ENCODE results near the gene LARGE1.

LARGE1 gene

DNA sequence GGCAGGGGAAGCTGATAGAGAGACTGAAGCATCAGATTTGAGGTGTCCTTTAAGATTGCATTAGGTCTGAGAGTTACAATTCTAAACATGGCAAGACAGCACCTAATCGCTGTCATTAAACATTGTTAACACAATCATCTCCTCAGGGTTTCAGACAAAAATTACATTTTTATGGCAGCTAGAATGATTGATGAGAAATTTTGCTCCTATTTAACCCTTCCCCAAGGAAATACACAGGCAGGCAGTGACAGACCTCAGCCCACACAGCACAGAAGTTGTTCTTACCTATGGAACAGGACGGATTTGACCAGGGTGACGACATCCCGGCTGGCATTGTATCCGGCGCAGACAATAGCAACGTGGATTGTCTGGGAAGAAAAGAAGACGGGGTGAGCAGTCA lies 294.3 kb downstream of the LARGE1 start:
- Histone ChIP-seq H3K4me3 (replicated peaks; ENCODE audit: insufficient read depth, low read length) (no peak overlapping the region), H3K27ac (replicated peaks) (no peak overlapping the region), H3K27me3 (ENCODE audit: insufficient read depth, poor library complexity, severe bottlenecking) (no peaks in the 10 kb centered on the region)
- no peak for DNase-seq (ENCODE audit: low read depth in 1 of 2, low spot score in 1 of 2)
- TF ChIP-seq, protein P1, sequence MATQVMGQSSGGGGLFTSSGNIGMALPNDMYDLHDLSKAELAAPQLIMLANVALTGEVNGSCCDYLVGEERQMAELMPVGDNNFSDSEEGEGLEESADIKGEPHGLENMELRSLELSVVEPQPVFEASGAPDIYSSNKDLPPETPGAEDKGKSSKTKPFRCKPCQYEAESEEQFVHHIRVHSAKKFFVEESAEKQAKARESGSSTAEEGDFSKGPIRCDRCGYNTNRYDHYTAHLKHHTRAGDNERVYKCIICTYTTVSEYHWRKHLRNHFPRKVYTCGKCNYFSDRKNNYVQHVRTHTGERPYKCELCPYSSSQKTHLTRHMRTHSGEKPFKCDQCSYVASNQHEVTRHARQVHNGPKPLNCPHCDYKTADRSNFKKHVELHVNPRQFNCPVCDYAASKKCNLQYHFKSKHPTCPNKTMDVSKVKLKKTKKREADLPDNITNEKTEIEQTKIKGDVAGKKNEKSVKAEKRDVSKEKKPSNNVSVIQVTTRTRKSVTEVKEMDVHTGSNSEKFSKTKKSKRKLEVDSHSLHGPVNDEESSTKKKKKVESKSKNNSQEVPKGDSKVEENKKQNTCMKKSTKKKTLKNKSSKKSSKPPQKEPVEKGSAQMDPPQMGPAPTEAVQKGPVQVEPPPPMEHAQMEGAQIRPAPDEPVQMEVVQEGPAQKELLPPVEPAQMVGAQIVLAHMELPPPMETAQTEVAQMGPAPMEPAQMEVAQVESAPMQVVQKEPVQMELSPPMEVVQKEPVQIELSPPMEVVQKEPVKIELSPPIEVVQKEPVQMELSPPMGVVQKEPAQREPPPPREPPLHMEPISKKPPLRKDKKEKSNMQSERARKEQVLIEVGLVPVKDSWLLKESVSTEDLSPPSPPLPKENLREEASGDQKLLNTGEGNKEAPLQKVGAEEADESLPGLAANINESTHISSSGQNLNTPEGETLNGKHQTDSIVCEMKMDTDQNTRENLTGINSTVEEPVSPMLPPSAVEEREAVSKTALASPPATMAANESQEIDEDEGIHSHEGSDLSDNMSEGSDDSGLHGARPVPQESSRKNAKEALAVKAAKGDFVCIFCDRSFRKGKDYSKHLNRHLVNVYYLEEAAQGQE (IDR thresholded peaks at IDR 0.05; ENCODE audit: insufficient replicate concordance, low read depth), result no peak
- TF ChIP-seq GABPA (IDR thresholded peaks at IDR 0.05; ENCODE audit: low read depth) (no peak), SPI1 (IDR thresholded peaks at IDR 0.05; ENCODE audit: borderline replicate concordance, low read depth) (no peak), POLR2AphosphoS5 (IDR thresholded peaks at IDR 0.05; ENCODE audit: low read depth) (no peak)

DNA sequence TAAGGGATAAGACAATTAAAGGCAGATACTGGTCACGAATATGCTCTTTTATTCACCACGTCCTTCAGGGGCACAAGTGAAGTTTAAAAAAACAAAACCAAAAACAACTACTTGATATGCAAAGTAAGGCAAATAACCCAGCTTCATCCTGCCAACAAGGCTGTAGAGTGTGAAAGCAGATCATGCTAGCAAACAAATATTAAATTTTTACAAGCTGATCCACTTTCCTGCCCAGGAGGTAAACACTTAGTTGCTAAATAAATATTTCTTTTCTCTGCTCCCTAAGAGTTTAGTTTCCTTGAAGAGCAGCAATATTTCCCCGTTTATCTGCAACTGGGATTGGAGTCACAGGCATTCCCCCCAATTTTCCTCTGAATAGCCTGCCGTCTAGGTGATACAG lies 300.2 kb downstream of the LARGE1 start:
- H3K4me3 ChIP-seq (replicated peaks; ENCODE audit: insufficient read depth, low read length), result no peak overlapping the region
- no peaks in the 10 kb centered on the region for H3K27me3 ChIP-seq (ENCODE audit: insufficient read depth, poor library complexity, severe bottlenecking)
- DNase-seq (ENCODE audit: low read depth in 1 of 2, low spot score in 1 of 2), result no peak
- H3K27ac ChIP-seq (replicated peaks), result no peak overlapping the region
- TF ChIP-seq SPI1 (IDR thresholded peaks at IDR 0.05; ENCODE audit: borderline replicate concordance, low read depth), result no peak
- TF ChIP-seq, protein P1 (IDR thresholded peaks at IDR 0.05; ENCODE audit: insufficient replicate concordance, low read depth), result no peak
- TF ChIP-seq, protein P2, sequence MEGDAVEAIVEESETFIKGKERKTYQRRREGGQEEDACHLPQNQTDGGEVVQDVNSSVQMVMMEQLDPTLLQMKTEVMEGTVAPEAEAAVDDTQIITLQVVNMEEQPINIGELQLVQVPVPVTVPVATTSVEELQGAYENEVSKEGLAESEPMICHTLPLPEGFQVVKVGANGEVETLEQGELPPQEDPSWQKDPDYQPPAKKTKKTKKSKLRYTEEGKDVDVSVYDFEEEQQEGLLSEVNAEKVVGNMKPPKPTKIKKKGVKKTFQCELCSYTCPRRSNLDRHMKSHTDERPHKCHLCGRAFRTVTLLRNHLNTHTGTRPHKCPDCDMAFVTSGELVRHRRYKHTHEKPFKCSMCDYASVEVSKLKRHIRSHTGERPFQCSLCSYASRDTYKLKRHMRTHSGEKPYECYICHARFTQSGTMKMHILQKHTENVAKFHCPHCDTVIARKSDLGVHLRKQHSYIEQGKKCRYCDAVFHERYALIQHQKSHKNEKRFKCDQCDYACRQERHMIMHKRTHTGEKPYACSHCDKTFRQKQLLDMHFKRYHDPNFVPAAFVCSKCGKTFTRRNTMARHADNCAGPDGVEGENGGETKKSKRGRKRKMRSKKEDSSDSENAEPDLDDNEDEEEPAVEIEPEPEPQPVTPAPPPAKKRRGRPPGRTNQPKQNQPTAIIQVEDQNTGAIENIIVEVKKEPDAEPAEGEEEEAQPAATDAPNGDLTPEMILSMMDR (IDR thresholded peaks at IDR 0.05; ENCODE audit: insufficient read depth, low read length), result no peak
- TF ChIP-seq POLR2AphosphoS5 (IDR thresholded peaks at IDR 0.05; ENCODE audit: low read depth), result no peak
- TF ChIP-seq GABPA (IDR thresholded peaks at IDR 0.05; ENCODE audit: low read depth), result no peak

DNA sequence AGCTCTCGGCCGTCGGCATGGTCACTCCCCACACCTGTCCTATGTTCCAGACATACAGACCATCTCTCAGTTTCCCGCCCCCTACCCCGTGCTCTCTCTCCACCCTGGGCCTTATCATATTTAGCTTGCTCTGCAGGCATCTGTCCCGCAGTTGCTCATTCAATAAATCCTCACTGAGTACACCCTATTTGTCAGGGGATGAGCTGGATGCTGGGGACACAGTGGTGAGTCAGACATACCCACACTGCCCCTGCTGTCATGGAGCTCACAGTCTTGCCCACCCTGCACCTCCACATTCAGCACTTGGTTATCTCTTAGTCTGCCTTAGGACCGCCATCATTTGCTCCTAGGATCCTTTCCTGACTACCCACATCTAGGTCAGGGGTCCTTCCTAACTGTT lies 313.8 kb downstream of the LARGE1 start:
- TF ChIP-seq, protein P1 (IDR thresholded peaks at IDR 0.05; ENCODE audit: insufficient replicate concordance, low read depth), result no peak
- TF ChIP-seq, protein P2 (IDR thresholded peaks at IDR 0.05; ENCODE audit: insufficient read depth, low read length), result no peak
- TF ChIP-seq GABPA (IDR thresholded peaks at IDR 0.05; ENCODE audit: low read depth) (no peak), POLR2AphosphoS5 (IDR thresholded peaks at IDR 0.05; ENCODE audit: low read depth) (no peak), SPI1 (IDR thresholded peaks at IDR 0.05; ENCODE audit: borderline replicate concordance, low read depth) (no peak)
- Histone ChIP-seq H3K27me3 (ENCODE audit: insufficient read depth, poor library complexity, severe bottlenecking) (no peaks in the 10 kb centered on the region), H3K27ac (replicated peaks) (no peak overlapping the region), H3K4me3 (replicated peaks; ENCODE audit: insufficient read depth, low read length) (no peak overlapping the region)
- no peak for DNase-seq (ENCODE audit: low read depth in 1 of 2, low spot score in 1 of 2)
